ENCODE measurements around the gene KLF15.

DNA sequence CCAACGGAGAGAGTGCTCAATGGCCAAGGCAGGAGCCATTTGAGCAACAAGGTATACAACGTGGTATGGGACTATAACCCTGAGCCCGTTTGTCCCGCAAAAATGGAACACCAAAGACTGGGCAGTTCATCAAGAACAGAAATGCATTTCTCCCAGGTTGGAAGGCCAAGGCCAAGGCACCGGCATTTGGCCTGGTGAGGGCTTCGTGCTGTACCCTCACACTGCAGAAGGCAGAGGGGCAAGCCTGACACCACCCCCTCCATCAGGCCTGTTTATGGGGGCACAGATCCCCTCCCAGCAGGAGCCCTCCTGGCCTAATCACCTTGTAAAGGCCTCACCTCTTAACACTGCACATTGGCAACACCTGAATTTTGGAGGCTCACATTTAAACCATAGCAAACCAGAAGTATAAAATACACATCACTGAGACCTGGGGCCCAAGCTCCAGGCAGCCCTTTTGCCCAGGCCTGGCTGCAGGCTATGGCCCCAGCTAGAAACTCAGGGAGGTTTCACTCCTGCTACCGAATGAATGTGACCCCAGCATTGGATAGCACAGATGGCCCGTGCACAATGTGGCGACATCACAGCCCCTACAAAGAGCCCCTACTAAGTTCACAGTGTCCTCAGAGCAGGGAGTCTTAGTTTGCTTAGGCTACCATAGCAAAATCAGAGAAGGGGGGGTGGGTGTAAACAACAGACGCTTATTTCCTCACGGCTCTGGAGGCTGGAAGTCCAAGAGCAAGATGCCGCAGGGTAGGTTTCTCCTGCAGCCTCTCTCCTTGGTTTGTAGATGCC lies 47.1 kb downstream of the KLF15 start:
- TF ChIP-seq CTCF (IDR thresholded peaks at IDR 0.05; ENCODE audit: control extremely low read depth in 1 of 3, insufficient read depth in 1 of 3, low read depth in 1 of 3, low read length in 3 of 3), result no peak
- no peak for TF ChIP-seq RAD21 (IDR thresholded peaks at IDR 0.05 in 1 of 2, conservative IDR thresholded peaks at IDR 0.05 in 1 of 2; ENCODE audit: low read depth in 2 of 2, low read length in 2 of 2)
- no peak for TF ChIP-seq SP2 (IDR thresholded peaks at IDR 0.05; ENCODE audit: low read length)
- TF ChIP-seq POLR2A (IDR thresholded peaks at IDR 0.05; ENCODE audit: control extremely low read depth in 1 of 2, low read depth in 2 of 2, low read length in 2 of 2), result no peak
- TF ChIP-seq SP1 (IDR thresholded peaks at IDR 0.05; ENCODE audit: low read depth, low read length), result no peak
- no peak for TF ChIP-seq POLR2AphosphoS5 (IDR thresholded peaks at IDR 0.05; ENCODE audit: low read depth, low read length)
- no peak for TF ChIP-seq BCL11A (IDR thresholded peaks at IDR 0.05; ENCODE audit: low read depth in 2 of 2, low read length in 2 of 2)
- TF ChIP-seq EP300 (IDR thresholded peaks at IDR 0.05; ENCODE audit: borderline replicate concordance in 1 of 2, low read depth in 2 of 2, low read length in 2 of 2), result no peak
- no peak for TF ChIP-seq YY1 (IDR thresholded peaks at IDR 0.05; ENCODE audit: low read depth, low read length)
- no peak for TF ChIP-seq CBX8 (IDR thresholded peaks at IDR 0.05; ENCODE audit: borderline replicate concordance, low read depth, low read length)
- TF ChIP-seq ZNF274 (IDR thresholded peaks at IDR 0.05; ENCODE audit: borderline replicate concordance, extremely low read depth, low read length), result no peak
- TF ChIP-seq, protein P1, sequence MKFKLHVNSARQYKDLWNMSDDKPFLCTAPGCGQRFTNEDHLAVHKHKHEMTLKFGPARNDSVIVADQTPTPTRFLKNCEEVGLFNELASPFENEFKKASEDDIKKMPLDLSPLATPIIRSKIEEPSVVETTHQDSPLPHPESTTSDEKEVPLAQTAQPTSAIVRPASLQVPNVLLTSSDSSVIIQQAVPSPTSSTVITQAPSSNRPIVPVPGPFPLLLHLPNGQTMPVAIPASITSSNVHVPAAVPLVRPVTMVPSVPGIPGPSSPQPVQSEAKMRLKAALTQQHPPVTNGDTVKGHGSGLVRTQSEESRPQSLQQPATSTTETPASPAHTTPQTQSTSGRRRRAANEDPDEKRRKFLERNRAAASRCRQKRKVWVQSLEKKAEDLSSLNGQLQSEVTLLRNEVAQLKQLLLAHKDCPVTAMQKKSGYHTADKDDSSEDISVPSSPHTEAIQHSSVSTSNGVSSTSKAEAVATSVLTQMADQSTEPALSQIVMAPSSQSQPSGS (IDR thresholded peaks at IDR 0.05; ENCODE audit: low read length), result no peak

Measured in H1 (cell line).